ENCODE results near the gene TSPAN14. TPM values are rescaled to one million over a fixed set of nuclear protein-coding genes. Genes with fewer than 3 reads are reported as not detected.
A peak's percentile ranks its signal among the peaks of the same experiment; 100 is the strongest.

Gene TSPAN14
- total and polyA plus RNA-seq, 4 donors: 19.9 to 36.8 (median 27.3) TPM

- H3K9ac ChIP-seq (ENCODE audit: low read depth in 1 of 2, low read length in 2 of 2): no peak overlapping the region
- DNase-seq (ENCODE audit: low spot score): no peak
Observed at GRCh38 chr10:80500572-80501380, 46.7 kb downstream of the TSPAN14 start.

GRCh38 chr10:80501381-80501912, 47.3 kb downstream of the TSPAN14 start:
- no peak for DNase-seq (ENCODE audit: low spot score)
- H3K4me3 ChIP-seq (ENCODE audit: low read depth in 1 of 3, low read length in 3 of 3): no peak overlapping the region
- H3K27me3 ChIP-seq (ENCODE audit: control insufficient read depth in 4 of 4, insufficient read depth in 4 of 4, low read length in 3 of 4): no peaks in the 10 kb centered on the region
- no peaks in the 10 kb centered on the region for H3K9me3 ChIP-seq (ENCODE audit: control insufficient read depth in 4 of 4, low read length in 3 of 4)
- 94% methylated on average over 3 of the region's 3 CpGs for WGBS
- peaks cover 35 to 65% (median 52%) of the 10 kb centered on the region in 4 donors for H3K4me1 ChIP-seq (ENCODE audit: control insufficient read depth in 4 of 4, insufficient read depth in 4 of 4, low read length in 3 of 4)
- H3K9ac ChIP-seq (ENCODE audit: low read depth in 1 of 2, low read length in 2 of 2): no peak overlapping the region
- no peak for TF ChIP-seq YY1 (IDR thresholded peaks at IDR 0.05)
- TF ChIP-seq NR2F2 (IDR thresholded peaks at IDR 0.05): no peak
- no peak for TF ChIP-seq HNF4A (conservative IDR thresholded peaks at IDR 0.05)
- no peak for TF ChIP-seq JUND (IDR thresholded peaks at IDR 0.05)
- TF ChIP-seq TAF1 (conservative IDR thresholded peaks at IDR 0.05): no peak
- no peak for TF ChIP-seq FOXA1 (IDR thresholded peaks at IDR 0.05)
- no peak for TF ChIP-seq CTCF (IDR thresholded peaks at IDR 0.05; ENCODE audit: low read depth, low read length, missing input control)
- TF ChIP-seq ZBTB33 (IDR thresholded peaks at IDR 0.05): no peak
- TF ChIP-seq SP1 (IDR thresholded peaks at IDR 0.05): no peak
- TF ChIP-seq RAD21 (IDR thresholded peaks at IDR 0.05): no peak
- no peak for TF ChIP-seq FOXA2 (IDR thresholded peaks at IDR 0.05)
- TF ChIP-seq RXRA (IDR thresholded peaks at IDR 0.05): no peak
- no peak for TF ChIP-seq REST (IDR thresholded peaks at IDR 0.05)
- TF ChIP-seq HNF4G (IDR thresholded peaks at IDR 0.05): no peak
- no peak overlapping the region for H3K27ac ChIP-seq (ENCODE audit: low read depth in 1 of 2, low read length in 2 of 2)
- H3K36me3 ChIP-seq (ENCODE audit: control insufficient read depth in 4 of 4, insufficient read depth in 3 of 4, low read depth in 1 of 4, low read length in 3 of 4): no peaks in the 10 kb centered on the region

More at GRCh38 chr10:80500572-80501380, 46.7 kb downstream of the TSPAN14 start:
- Histone ChIP-seq H3K27ac (ENCODE audit: low read depth in 1 of 2, low read length in 2 of 2) (peak overlapping the region; percentile 62 to 87), H3K36me3 (ENCODE audit: control insufficient read depth in 4 of 4, insufficient read depth in 3 of 4, low read depth in 1 of 4, low read length in 3 of 4) (no peaks in the 10 kb centered on the region), H3K4me1 (ENCODE audit: control insufficient read depth in 4 of 4, insufficient read depth in 4 of 4, low read length in 3 of 4) (peaks cover 35 to 65% (median 52%) of the 10 kb centered on the region in 4 donors), H3K27me3 (ENCODE audit: control insufficient read depth in 4 of 4, insufficient read depth in 4 of 4, low read length in 3 of 4) (no peaks in the 10 kb centered on the region), H3K4me3 (ENCODE audit: low read depth in 1 of 3, low read length in 3 of 3) (no peak overlapping the region), H3K9me3 (ENCODE audit: control insufficient read depth in 4 of 4, low read length in 3 of 4) (no peaks in the 10 kb centered on the region)
- WGBS: 83% methylated on average over 14 of the region's 14 CpGs
- TF ChIP-seq RAD21 (IDR thresholded peaks at IDR 0.05) (no peak), JUND (IDR thresholded peaks at IDR 0.05) (no peak), REST (IDR thresholded peaks at IDR 0.05) (no peak)
